OCI-LY3 (cell line): Measurements from ENCODE around the gene UST.

Experiments
- EZH2phosphoT487 ChIP-seq: fragments of 200-600 bp; shearing (Covaris generic); IDR thresholded peaks from 2 replicates; pipeline ENCODE4 v1.6.1; 2018; ENCODE audit warnings: antibody characterized with exemption, mixed run types, low read depth
- TF ChIP-seq, protein P1 (sequence below): fragments of 200-600, 300-600 bp; sonication (generic); IDR thresholded peaks from 2 replicates; pipeline ENCODE4 v1.5.1; 2014; ENCODE audit warnings: antibody characterized with exemption, low read length, low read depth

DNA sequence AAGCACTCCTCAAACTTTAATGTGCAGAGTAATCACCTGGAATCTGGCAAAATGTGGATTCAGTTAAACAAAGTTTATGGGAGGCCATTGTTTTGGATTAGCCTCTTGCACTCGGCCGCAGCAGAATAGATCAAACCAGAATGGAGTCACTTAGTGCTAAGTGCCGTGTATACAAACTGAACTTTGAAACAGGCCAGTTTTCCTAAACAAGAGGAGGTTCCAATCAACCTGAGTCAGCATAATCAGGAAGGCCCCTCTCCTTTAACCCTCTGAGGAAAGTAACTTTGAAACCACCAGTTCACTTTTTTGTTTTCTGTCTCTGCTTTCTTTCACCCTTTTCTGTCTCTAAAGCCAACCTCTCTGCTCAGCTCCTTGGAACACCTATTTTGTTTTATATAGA is 92.2 kb downstream of the UST start:
- TF ChIP-seq, protein P1, sequence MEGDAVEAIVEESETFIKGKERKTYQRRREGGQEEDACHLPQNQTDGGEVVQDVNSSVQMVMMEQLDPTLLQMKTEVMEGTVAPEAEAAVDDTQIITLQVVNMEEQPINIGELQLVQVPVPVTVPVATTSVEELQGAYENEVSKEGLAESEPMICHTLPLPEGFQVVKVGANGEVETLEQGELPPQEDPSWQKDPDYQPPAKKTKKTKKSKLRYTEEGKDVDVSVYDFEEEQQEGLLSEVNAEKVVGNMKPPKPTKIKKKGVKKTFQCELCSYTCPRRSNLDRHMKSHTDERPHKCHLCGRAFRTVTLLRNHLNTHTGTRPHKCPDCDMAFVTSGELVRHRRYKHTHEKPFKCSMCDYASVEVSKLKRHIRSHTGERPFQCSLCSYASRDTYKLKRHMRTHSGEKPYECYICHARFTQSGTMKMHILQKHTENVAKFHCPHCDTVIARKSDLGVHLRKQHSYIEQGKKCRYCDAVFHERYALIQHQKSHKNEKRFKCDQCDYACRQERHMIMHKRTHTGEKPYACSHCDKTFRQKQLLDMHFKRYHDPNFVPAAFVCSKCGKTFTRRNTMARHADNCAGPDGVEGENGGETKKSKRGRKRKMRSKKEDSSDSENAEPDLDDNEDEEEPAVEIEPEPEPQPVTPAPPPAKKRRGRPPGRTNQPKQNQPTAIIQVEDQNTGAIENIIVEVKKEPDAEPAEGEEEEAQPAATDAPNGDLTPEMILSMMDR = no peak
- no peak for TF ChIP-seq EZH2phosphoT487
